ENCODE data around the gene CUL7.

GRCh38 chr6:43078691-43079090 lies 25.0 kb upstream of the CUL7 start:
- TF ChIP-seq, protein P1, sequence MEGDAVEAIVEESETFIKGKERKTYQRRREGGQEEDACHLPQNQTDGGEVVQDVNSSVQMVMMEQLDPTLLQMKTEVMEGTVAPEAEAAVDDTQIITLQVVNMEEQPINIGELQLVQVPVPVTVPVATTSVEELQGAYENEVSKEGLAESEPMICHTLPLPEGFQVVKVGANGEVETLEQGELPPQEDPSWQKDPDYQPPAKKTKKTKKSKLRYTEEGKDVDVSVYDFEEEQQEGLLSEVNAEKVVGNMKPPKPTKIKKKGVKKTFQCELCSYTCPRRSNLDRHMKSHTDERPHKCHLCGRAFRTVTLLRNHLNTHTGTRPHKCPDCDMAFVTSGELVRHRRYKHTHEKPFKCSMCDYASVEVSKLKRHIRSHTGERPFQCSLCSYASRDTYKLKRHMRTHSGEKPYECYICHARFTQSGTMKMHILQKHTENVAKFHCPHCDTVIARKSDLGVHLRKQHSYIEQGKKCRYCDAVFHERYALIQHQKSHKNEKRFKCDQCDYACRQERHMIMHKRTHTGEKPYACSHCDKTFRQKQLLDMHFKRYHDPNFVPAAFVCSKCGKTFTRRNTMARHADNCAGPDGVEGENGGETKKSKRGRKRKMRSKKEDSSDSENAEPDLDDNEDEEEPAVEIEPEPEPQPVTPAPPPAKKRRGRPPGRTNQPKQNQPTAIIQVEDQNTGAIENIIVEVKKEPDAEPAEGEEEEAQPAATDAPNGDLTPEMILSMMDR (conservative IDR thresholded peaks at IDR 0.05; ENCODE audit: low read length), result no peak
- TF ChIP-seq EZH2phosphoT487 (IDR thresholded peaks at IDR 0.05; ENCODE audit: borderline replicate concordance, low read depth, low read length), result no peak
